K562 (cell line): ENCODE results near the gene USP12. TPM values are rescaled to one million over a fixed set of nuclear protein-coding genes. Genes with fewer than 3 reads are reported as not detected.

ENCODE experiments used
- ATAC-seq: fragments of 200-7000 bp; cut with Tn5 transposase; 3 replicates; pipeline ENCODE4 v1.9.1; 2020; ENCODE audit warnings: moderate library complexity
- BruUV-seq: library from RNA; stranded (reverse); fragments of 400-500 nt; replicated peaks from 2 replicates; lab custom pipeline; 2021; lab: Mats Ljungman, UMichigan
- CTCF ChIA-PET: fragments of 300-600 bp; formaldehyde crosslinking; extraction: SDS; loops from one replicate; lab custom pipeline; 2021; ENCODE audit warnings: low intra/inter-chr PET ratio; lab: Yijun Ruan, JAX
- POLR2A ChIA-PET: fragments of 300-600, 350-650 bp; sonication (Branson Sonifier 250); formaldehyde crosslinking; extraction: SDS; loops from one replicate; lab custom pipeline; 2021; ENCODE audit warnings: antibody characterized with exemption, inconsistent platforms; lab: Yijun Ruan, JAX
- DNase-seq, 4 experiments: peaks; one replicate each; pipeline versions ENCODE4 v3.0.0 to v3.0.0-alpha.2; 2011 to 2018; ENCODE audit warnings: low spot score in 3 of 4, mixed read lengths in 3 of 4; ENCODE audit errors: extremely low read depth in 1 of 4
- FAIRE-seq: peaks from 2 replicates; lab custom pipeline; 2011; peaks lifted over from hg19 to GRCh38; lab: Jason Lieb, UNC
- H2AFZ ChIP-seq: 2 replicates; pipeline ENCODE4 v1.6.0; 2011; ENCODE audit warnings: low read depth, low read length, control low read depth, inconsistent platforms
- H3K27ac ChIP-seq: fragments of 200-600 bp; 3 replicates; pipeline ENCODE4 v1.8.0; 2011; ENCODE audit warnings: low read depth, mild to moderate bottlenecking, control low read depth, inconsistent platforms, low read length, moderate library complexity, mixed read lengths; ENCODE audit errors: extremely low read depth
- H3K27me3 ChIP-seq, 2 experiments: fragments of 300-600 bp in 1 of 2; 2 replicates in 1 of 2; 3 replicates in 1 of 2; pipeline versions ENCODE4 v1.6.0 to v1.8.0; 2011; ENCODE audit warnings: inconsistent platforms in 2 of 2, low read length in 2 of 2, mild to moderate bottlenecking in 1 of 2, mixed read lengths in 1 of 2, moderate library complexity in 1 of 2; ENCODE audit not compliant: control insufficient read depth in 2 of 2, insufficient read depth in 2 of 2
- H3K36me3 ChIP-seq: fragments of 300-600 bp; 3 replicates; pipeline ENCODE4 v1.8.0; 2011; ENCODE audit warnings: mild to moderate bottlenecking, low read length, inconsistent platforms; ENCODE audit not compliant: control insufficient read depth, insufficient read depth
- H3K4me1 ChIP-seq, 2 experiments: fragments of 200-600 bp in 1 of 2; replicated peaks in 1 of 2; 2 replicates in 1 of 2; 3 replicates in 1 of 2; pipeline versions ENCODE4 v1.5.1 to v1.8.0; 2011; ENCODE audit warnings: inconsistent platforms in 2 of 2, low read length in 2 of 2, mild to moderate bottlenecking in 1 of 2, mixed read lengths in 1 of 2, moderate library complexity in 1 of 2; ENCODE audit not compliant: control insufficient read depth in 2 of 2, insufficient read depth in 2 of 2
- H3K4me2 ChIP-seq: 2 replicates; pipeline ENCODE4 v1.6.1; 2011; ENCODE audit warnings: low read length, control low read depth, inconsistent platforms, mixed read lengths; ENCODE audit not compliant: insufficient read depth
- H3K4me3 ChIP-seq: fragments of 200-600 bp; sonication (generic), shearing (Covaris generic); 2 replicates; pipeline ENCODE4 v1.5.1; 2016; ENCODE audit warnings: control low read depth, inconsistent platforms
- H3K79me2 ChIP-seq: fragments of 200-600 bp; 3 replicates; pipeline ENCODE4 v1.8.0; 2011; ENCODE audit warnings: low read length, inconsistent platforms; ENCODE audit not compliant: control insufficient read depth, insufficient read depth
- H3K9ac ChIP-seq, 2 experiments: 2 replicates each; pipeline versions ENCODE4 v1.6.0 to v1.6.1; 2011; ENCODE audit warnings: low read depth in 2 of 2, low read length in 2 of 2, control low read depth in 1 of 2, inconsistent platforms in 1 of 2, mild to moderate bottlenecking in 1 of 2, mixed read lengths in 1 of 2; ENCODE audit not compliant: insufficient read depth in 1 of 2
- H3K9me1 ChIP-seq: one replicate; pipeline ENCODE4 v1.6.0; 2011; ENCODE audit warnings: inconsistent platforms, mild to moderate bottlenecking, low read length, moderate library complexity; ENCODE audit not compliant: control insufficient read depth, insufficient read depth
- H3K9me3 ChIP-seq: replicated peaks from 2 replicates; pipeline ENCODE4 v1.5.1; 2011; ENCODE audit warnings: low read depth, low read length, inconsistent platforms; ENCODE audit not compliant: control insufficient read depth, insufficient read depth
- H4K20me1 ChIP-seq: replicated peaks from 2 replicates; pipeline ENCODE4 v1.6.1; 2011; ENCODE audit warnings: low read length, inconsistent platforms, mixed read lengths; ENCODE audit not compliant: control insufficient read depth, insufficient read depth
- BRD9 ChIP-seq: fragments of 450-650 bp; IDR thresholded peaks from 2 replicates; pipeline ENCODE4 v1.6.1; 2018; ENCODE audit warnings: low read depth; ENCODE audit not compliant: partially characterized antibody
- E2F3 ChIP-seq: fragments of 250-450 bp; sonication (Bioruptor Pico); IDR thresholded peaks from 2 replicates; pipeline ENCODE4 v1.4.0; 2020; ENCODE audit warnings: mild to moderate bottlenecking
- ELK1 ChIP-seq: sonication (generic); formaldehyde crosslinking; IDR thresholded peaks from 2 replicates; pipeline ENCODE4 v1.8.1; 2022; ENCODE audit warnings: missing genetic modification reagents
- GABPB1 ChIP-seq: sonication (generic); formaldehyde crosslinking; IDR thresholded peaks from 2 replicates; pipeline ENCODE4 v1.8.0; 2022; ENCODE audit warnings: mild to moderate bottlenecking, missing genetic modification reagents
- HNRNPK ChIP-seq: fragments of 200-400 bp; formaldehyde crosslinking; IDR thresholded peaks from one replicate; pipeline ENCODE4 v1.6.1; 2018; ENCODE audit warnings: mild to moderate bottlenecking, low read depth, low read length; ENCODE audit not compliant: poor library complexity, severe bottlenecking
- HNRNPL ChIP-seq: fragments of 200-400 bp; formaldehyde crosslinking; IDR thresholded peaks from 2 replicates; pipeline ENCODE4 v1.6.1; 2017; ENCODE audit warnings: low read depth, mild to moderate bottlenecking, low read length
- HNRNPLL ChIP-seq: fragments of 200-400 bp; formaldehyde crosslinking; IDR thresholded peaks from 2 replicates; pipeline ENCODE4 v1.6.1; 2017; ENCODE audit warnings: low read length, low read depth, mild to moderate bottlenecking; ENCODE audit not compliant: poor library complexity, severe bottlenecking
- MEF2D ChIP-seq: conservative IDR thresholded peaks from 2 replicates; pipeline ENCODE4 v1.6.1; 2016; ENCODE audit warnings: low read depth, missing genetic modification characterization, missing compliant biosample characterization
- NCOA6 ChIP-seq: fragments of 450-650 bp; IDR thresholded peaks from 2 replicates; pipeline ENCODE4 v1.6.1; 2017; ENCODE audit warnings: mild to moderate bottlenecking
- NFE2 ChIP-seq: IDR thresholded peaks from 2 replicates; pipeline ENCODE4 v1.6.1; 2014; ENCODE audit warnings: antibody characterized with exemption, low read depth
- PHF8 ChIP-seq: fragments of 200-600 bp; sonication (generic); IDR thresholded peaks from 2 replicates; pipeline ENCODE4 v1.6.1; 2012; ENCODE audit warnings: mixed run types, mild to moderate bottlenecking, inconsistent platforms, low read length, moderate library complexity, borderline replicate concordance
- SIN3A ChIP-seq, 2 experiments: fragments of 150-350 bp in 1 of 2; IDR thresholded peaks; 2 replicates each; pipeline ENCODE4 v1.6.1; 2011 to 2016; ENCODE audit warnings: borderline replicate concordance in 2 of 2, low read depth in 2 of 2, low read length in 2 of 2, mild to moderate bottlenecking in 2 of 2, moderate library complexity in 2 of 2; ENCODE audit not compliant: control insufficient read depth in 1 of 2
- SMAD3 ChIP-seq: fragments of 450-650 bp; formaldehyde crosslinking; conservative IDR thresholded peaks from 2 replicates; pipeline ENCODE4 v1.4.0; 2020; ENCODE audit warnings: mild to moderate bottlenecking
- SP1 ChIP-seq: sonication (generic); formaldehyde crosslinking; IDR thresholded peaks from 2 replicates; pipeline ENCODE4 v1.8.1; 2022; ENCODE audit warnings: mild to moderate bottlenecking, missing genetic modification reagents
- ZFP30 ChIP-seq: fragments of 250-450 bp; sonication (Bioruptor Pico); IDR thresholded peaks from 2 replicates; pipeline ENCODE4 v1.8.0; 2022; ENCODE audit warnings: moderate library complexity, mild to moderate bottlenecking, inconsistent platforms, borderline replicate concordance
- ZNF445 ChIP-seq: fragments of 250-450 bp; sonication (Bioruptor Pico); IDR thresholded peaks from 2 replicates; pipeline ENCODE4 v1.4.0; 2020; ENCODE audit warnings: low read depth, mild to moderate bottlenecking, moderate library complexity
- in situ Hi-C: fragments of 300-500 bp; cut with MboI; formaldehyde crosslinking; loops from 4 replicates; pipeline ENCODE4 v1.15.0; 2018; ENCODE audit warnings: inconsistent platforms, mixed read lengths
- intact Hi-C: fragments of 100-400 bp; cut with micrococcal nuclease; formaldehyde crosslinking; loops from 2 replicates; pipeline ENCODE4 v1.14.2; 2022
- polyA plus RNA-seq, 8 experiments: library from polyadenylated mRNA; depleted of rRNA in 4 of 8; stranded (reverse) in 5 of 8; unstranded in 3 of 8; fragments of >200 nt; fragmentation: Nextera tagmentation in 2 of 8; fragmentation: Illumina TruSeq in 1 of 8; extraction: Ambion mirVana in 2 of 8; extraction: Trizol in 1 of 8; gene quantifications; 2 replicates each; pipeline versions ENCODE4 v1.2.1 to v1.2.3, GENCODE V29; 2011 to 2014; ENCODE audit warnings: inconsistent platforms in 1 of 8, missing spikeins in 1 of 8
- total RNA-seq, 7 experiments: library from RNA; depleted of rRNA in 6 of 7; stranded (reverse); fragments of >200 nt in 6 of 7; fragmentation: Illumina TruSeq in 2 of 7; extraction: Trizol in 2 of 7; gene quantifications; 2 replicates each; pipeline versions ENCODE4 v1.2.1 to v1.2.3, GENCODE V29; 2011 to 2021; ENCODE audit warnings: low replicate concordance in 1 of 7
- TF ChIP-seq, protein P1 (sequence below): fragments of 250-450 bp; sonication (Bioruptor Pico); IDR thresholded peaks from 2 replicates; pipeline ENCODE4 v1.4.0; 2020; ENCODE audit warnings: borderline replicate concordance

USP12 gene
- total and polyA plus RNA-seq, 9 of the 15 experiments (the other 6 are each of a cell fraction or from before 2014, with no cell fraction given): 1.8 to 20.5 (median 13.3) TPM

DNA sequence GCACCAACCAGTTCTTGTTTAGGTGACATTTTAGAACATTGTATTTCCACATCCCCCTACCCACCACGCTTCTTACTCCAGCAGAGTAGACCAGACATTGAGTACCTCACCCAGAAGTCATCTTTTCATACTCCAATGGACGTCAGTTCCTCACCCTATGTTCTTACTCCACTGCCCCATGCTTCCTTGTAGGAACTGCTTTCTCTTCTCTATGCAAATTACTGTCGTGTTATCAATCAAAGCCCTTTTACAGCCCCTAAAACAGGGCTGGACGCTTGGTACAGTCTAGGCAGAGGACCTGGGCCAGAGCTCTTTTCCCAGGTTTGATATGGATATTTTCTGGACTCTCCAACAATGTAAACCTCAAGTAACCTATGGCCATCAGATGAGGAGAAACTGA is 58.2 kb downstream of the USP12 start (continued):
- TF ChIP-seq, protein P1, sequence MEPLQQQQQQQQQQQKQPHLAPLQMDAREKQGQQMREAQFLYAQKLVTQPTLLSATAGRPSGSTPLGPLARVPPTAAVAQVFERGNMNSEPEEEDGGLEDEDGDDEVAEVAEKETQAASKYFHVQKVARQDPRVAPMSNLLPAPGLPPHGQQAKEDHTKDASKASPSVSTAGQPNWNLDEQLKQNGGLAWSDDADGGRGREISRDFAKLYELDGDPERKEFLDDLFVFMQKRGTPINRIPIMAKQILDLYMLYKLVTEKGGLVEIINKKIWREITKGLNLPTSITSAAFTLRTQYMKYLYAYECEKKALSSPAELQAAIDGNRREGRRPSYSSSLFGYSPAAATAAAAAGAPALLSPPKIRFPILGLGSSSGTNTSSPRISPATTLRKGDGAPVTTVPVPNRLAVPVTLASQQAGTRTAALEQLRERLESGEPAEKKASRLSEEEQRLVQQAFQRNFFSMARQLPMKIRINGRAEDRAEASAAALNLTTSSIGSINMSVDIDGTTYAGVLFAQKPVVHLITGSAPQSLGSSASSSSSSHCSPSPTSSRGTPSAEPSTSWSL (CRISPR knock-in tag): no peak
- no peak for TF ChIP-seq HNRNPLL
- no peak for TF ChIP-seq SIN3A (IDR thresholded peaks at IDR 0.05; ENCODE audit: borderline replicate concordance in 2 of 2, control insufficient read depth in 1 of 2, low read depth in 2 of 2, low read length in 2 of 2)
- no peak for TF ChIP-seq SP1 (CRISPR knock-in tag)
- no peak for TF ChIP-seq HNRNPL

GRCh38 chr13:27112006-27112405 is 59.6 kb downstream of the USP12 start:
- in situ Hi-C loops: no loop called here
- H3K79me2 ChIP-seq: peaks cover 12% of the 10 kb centered on the region
- POLR2A ChIA-PET: no interaction called here
- BruUV-seq: no TSS peak
- H3K36me3 ChIP-seq: peaks cover 17% of the 10 kb centered on the region; the same call in 2 of the 3 replicates
- DNase-seq (no peak), FAIRE-seq (no peak), ATAC-seq (no peak)
- peaks cover 3% of the 10 kb centered on the region; the same call in 1 of the 2 replicates for H3K9me3 ChIP-seq
- no peak overlapping the region for H3K9ac ChIP-seq
- no peaks in the 10 kb centered on the region; a peak in 1 of 5 replicates for H3K4me1 ChIP-seq
- H3K4me2 ChIP-seq: no peak overlapping the region
- CTCF ChIA-PET: no interaction called here
- H3K4me3 ChIP-seq: no peak overlapping the region
- no peak overlapping the region for H3K27ac ChIP-seq
- no peaks in the 10 kb centered on the region for H3K9me1 ChIP-seq
- no peaks in the 10 kb centered on the region for H3K27me3 ChIP-seq
- intact Hi-C loops: no loop called here
- no peaks in the 10 kb centered on the region for H4K20me1 ChIP-seq
- no peak overlapping the region for H2AFZ ChIP-seq
- TF ChIP-seq PHF8 (no peak), SMAD3 (no peak), BRD9 (no peak), ELK1 (CRISPR knock-in tag) (no peak), GABPB1 (no peak), ZFP30 (no peak), ZNF445 (CRISPR knock-in tag) (no peak), E2F3 (CRISPR knock-in tag) (no peak), MEF2D (tag) (no peak), NFE2 (no peak), NCOA6 (no peak), HNRNPK (no peak)
